Left ventricle myocardium inferior (tissue), 1 donor: ENCODE results near the gene TBC1D22A. TPM values are rescaled to one million over a fixed set of nuclear protein-coding genes. Genes with fewer than 3 reads are reported as not detected.

ENCODE experiments used
- DNase-seq: peaks from one replicate; pipeline ENCODE4 v3.0.0-alpha.2; 2020
- H3K27ac ChIP-seq: fragments of 200-600 bp; replicated peaks from 2 replicates; pipeline ENCODE4 v1.8.0; 2021
- H3K27me3 ChIP-seq: fragments of 200-600 bp; 2 replicates; pipeline ENCODE4 v1.8.0; 2021; ENCODE audit warnings: low read depth
- H3K36me3 ChIP-seq: fragments of 200-600 bp; 2 replicates; pipeline ENCODE4 v1.8.0; 2021
- H3K4me1 ChIP-seq: fragments of 200-600 bp; 2 replicates; pipeline ENCODE4 v1.8.0; 2021
- H3K4me3 ChIP-seq: fragments of 200-600 bp; 2 replicates; pipeline ENCODE4 v1.8.0; 2021; ENCODE audit warnings: mild to moderate bottlenecking, moderate library complexity
- H3K9me3 ChIP-seq: fragments of 200-600 bp; replicated peaks from 2 replicates; pipeline ENCODE4 v1.8.0; 2021
- CTCF ChIP-seq: fragments of 200-600 bp; IDR thresholded peaks from 2 replicates; pipeline ENCODE4 v1.8.0; 2021; ENCODE audit warnings: antibody characterized with exemption, mild to moderate bottlenecking, borderline replicate concordance
- intact Hi-C: fragments of 100-400 bp; cut with micrococcal nuclease; formaldehyde crosslinking; loops from one replicate; pipeline ENCODE4 v1.11.0; 2022
- total RNA-seq: library from RNA; stranded (reverse); fragmentation: NEBNext Ultra II Directional; extraction: Animal tissue kit (Norgen Biotek cat#: 25700); gene quantifications from one replicate; pipeline ENCODE4 v1.2.1, GENCODE V29; 2021
- donor health status: DM: no; HTN: yes; CAD: no; lungs with severe emphysema.

TBC1D22A gene
- total RNA-seq, 1 donor from 2014 or later = 16.2 TPM

GRCh38 chr22:47172771-47173534 lies 410.5 kb downstream of the TBC1D22A start:
- Histone ChIP-seq H3K4me1 (peaks cover 25% of the 10 kb centered on the region), H3K27me3 (no peaks in the 10 kb centered on the region), H3K9me3 (no peaks in the 10 kb centered on the region), H3K36me3 (peaks cover 15% of the 10 kb centered on the region), H3K4me3 (no peak overlapping the region), H3K27ac (no peak overlapping the region)
- no peak for TF ChIP-seq CTCF
- no peak for DNase-seq
- intact Hi-C loops = no loop called here

- no peak for TF ChIP-seq CTCF
- intact Hi-C loops = no loop called here
- DNase-seq = no peak
- Histone ChIP-seq H3K9me3 (no peaks in the 10 kb centered on the region), H3K4me1 (peaks cover 25% of the 10 kb centered on the region), H3K36me3 (peaks cover 15% of the 10 kb centered on the region), H3K27ac (no peak overlapping the region), H3K4me3 (no peak overlapping the region), H3K27me3 (no peaks in the 10 kb centered on the region)
These were observed 411.1 kb downstream of the TBC1D22A start for GRCh38 chr22:47173535-47174021.

- H3K27me3 ChIP-seq = no peaks in the 10 kb centered on the region
- no peak overlapping the region for H3K4me3 ChIP-seq
- no peaks in the 10 kb centered on the region for H3K9me3 ChIP-seq
- no peak overlapping the region for H3K27ac ChIP-seq
- DNase-seq = no peak
- H3K4me1 ChIP-seq = peaks cover 25% of the 10 kb centered on the region
- peaks cover 15% of the 10 kb centered on the region for H3K36me3 ChIP-seq
- intact Hi-C loops = no loop called here
- no peak for TF ChIP-seq CTCF
These were observed 411.6 kb downstream of the TBC1D22A start for GRCh38 chr22:47174096-47174495.

GRCh38 chr22:47174671-47175112 lies 412.2 kb downstream of the TBC1D22A start:
- H3K36me3 ChIP-seq = peaks cover 15% of the 10 kb centered on the region
- peak overlapping the region; percentile 59 for H3K27ac ChIP-seq
- no peaks in the 10 kb centered on the region for H3K9me3 ChIP-seq
- DNase-seq = no peak
- intact Hi-C loops = no loop called here
- no peaks in the 10 kb centered on the region for H3K27me3 ChIP-seq
- H3K4me1 ChIP-seq = peaks cover 25% of the 10 kb centered on the region
- H3K4me3 ChIP-seq = no peak overlapping the region
- TF ChIP-seq CTCF = no peak

- Histone ChIP-seq H3K4me3 (no peak overlapping the region), H3K27me3 (no peaks in the 10 kb centered on the region), H3K4me1 (peaks cover 25% of the 10 kb centered on the region), H3K27ac (peak overlapping the region; percentile 59), H3K9me3 (no peaks in the 10 kb centered on the region), H3K36me3 (peaks cover 15% of the 10 kb centered on the region)
- DNase-seq = no peak
- intact Hi-C loops = no loop called here
- TF ChIP-seq CTCF = no peak
These were observed 412.9 kb downstream of the TBC1D22A start for GRCh38 chr22:47175151-47176025.
